Measurements from ENCODE around the gene RNF220.

DNA sequence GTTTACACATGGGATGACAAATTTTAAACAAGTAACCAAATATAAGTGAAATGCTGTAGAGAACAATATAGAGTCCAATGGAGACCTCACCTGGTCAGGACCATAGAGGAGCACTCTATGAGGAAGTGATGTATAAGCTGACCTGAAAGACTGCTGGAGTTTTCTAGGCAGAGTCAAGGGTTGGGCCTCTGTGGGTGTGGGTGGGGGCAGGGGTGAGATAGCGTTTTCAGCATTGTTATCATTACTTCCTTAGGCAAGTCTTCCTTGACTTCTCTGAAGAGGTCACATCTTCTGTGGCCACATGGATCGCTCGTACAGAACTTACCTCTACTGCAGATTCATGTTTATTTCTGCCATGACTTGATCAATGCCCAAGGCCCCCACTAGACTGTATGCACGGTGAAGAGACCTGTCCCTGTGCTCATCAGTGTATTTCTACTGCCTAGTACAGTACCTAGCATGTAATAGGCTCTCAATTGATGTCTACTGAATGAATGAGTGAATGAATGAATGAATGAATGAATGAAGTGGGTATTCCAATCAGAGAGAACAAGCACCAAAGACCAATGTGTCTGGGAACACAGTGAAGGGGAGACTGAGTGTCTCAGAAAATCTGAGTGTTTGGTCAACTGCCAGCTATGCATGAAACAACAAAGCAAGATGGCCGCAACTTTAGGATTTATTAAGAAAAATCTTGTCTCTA, 116.5 kb downstream of the RNF220 start:
- TF ChIP-seq EZH2 (IDR thresholded peaks at IDR 0.05; ENCODE audit: borderline replicate concordance, low read length), result no peak
- TF ChIP-seq, protein P1, sequence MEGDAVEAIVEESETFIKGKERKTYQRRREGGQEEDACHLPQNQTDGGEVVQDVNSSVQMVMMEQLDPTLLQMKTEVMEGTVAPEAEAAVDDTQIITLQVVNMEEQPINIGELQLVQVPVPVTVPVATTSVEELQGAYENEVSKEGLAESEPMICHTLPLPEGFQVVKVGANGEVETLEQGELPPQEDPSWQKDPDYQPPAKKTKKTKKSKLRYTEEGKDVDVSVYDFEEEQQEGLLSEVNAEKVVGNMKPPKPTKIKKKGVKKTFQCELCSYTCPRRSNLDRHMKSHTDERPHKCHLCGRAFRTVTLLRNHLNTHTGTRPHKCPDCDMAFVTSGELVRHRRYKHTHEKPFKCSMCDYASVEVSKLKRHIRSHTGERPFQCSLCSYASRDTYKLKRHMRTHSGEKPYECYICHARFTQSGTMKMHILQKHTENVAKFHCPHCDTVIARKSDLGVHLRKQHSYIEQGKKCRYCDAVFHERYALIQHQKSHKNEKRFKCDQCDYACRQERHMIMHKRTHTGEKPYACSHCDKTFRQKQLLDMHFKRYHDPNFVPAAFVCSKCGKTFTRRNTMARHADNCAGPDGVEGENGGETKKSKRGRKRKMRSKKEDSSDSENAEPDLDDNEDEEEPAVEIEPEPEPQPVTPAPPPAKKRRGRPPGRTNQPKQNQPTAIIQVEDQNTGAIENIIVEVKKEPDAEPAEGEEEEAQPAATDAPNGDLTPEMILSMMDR (IDR thresholded peaks at IDR 0.05; ENCODE audit: low read length), result no peak
